OCI-LY7 (cell line): ENCODE measurements around the gene GNAQ.

ENCODE experiments used
- CTCF ChIP-seq: fragments of 200-600 bp; sonication (generic); conservative IDR thresholded peaks from 2 replicates; pipeline ENCODE4 v1.5.1; 2014; ENCODE audit warnings: mild to moderate bottlenecking, antibody characterized with exemption, low read length, moderate library complexity, mixed read lengths
- EZH2phosphoT487 ChIP-seq: fragments of 200-600 bp; sonication (generic); IDR thresholded peaks from 2 replicates; pipeline ENCODE4 v1.6.1; 2018; ENCODE audit warnings: low read depth, borderline replicate concordance, mild to moderate bottlenecking, mixed run types, antibody characterized with exemption, low read length, moderate library complexity, mixed read lengths

DNA sequence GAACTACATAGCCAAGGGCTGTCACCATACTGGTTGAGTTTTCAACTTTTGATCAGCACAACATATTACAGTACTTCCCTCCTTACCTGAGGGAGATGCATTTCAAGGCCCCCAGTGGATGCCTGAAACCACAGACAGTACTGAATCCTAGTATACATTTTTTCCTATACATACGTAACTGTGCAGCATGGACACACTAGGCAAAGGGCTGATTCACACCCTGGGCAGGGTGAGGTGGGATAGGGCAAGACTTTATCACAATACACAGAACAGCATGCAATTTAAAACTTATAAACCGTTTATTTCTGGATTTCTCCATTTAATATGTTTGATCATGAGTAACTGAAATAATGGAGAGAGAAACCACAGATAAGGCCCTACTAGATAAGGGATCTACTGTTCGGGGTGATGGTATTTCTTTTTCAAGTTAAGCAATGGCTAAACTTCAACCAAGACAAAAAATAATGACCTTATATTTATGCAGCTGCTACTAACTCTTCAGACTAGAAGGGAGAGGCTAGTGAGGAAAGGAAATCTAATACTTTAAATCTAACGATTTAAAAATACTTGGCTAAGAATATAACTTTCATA, 196.6 kb downstream of the GNAQ start:
- no peak for TF ChIP-seq CTCF
- TF ChIP-seq EZH2phosphoT487: no peak
